Upper lobe of left lung (tissue), 4 donors: ENCODE measurements around the gene TSC22D2.

ENCODE experiments used
- EP300 ChIP-seq, 4 donors: sonication (generic); formaldehyde crosslinking; IDR thresholded peaks; one replicate each; pipeline ENCODE4 v1.5.1; 2017; ENCODE audit warnings: antibody characterized with exemption in 4 of 4, control low read depth in 2 of 4
- POLR2A ChIP-seq, 4 donors: fragments of 450-650 bp; IDR thresholded peaks; one replicate each; pipeline ENCODE4 v1.5.1; 2016 to 2017; ENCODE audit warnings: antibody characterized with exemption in 4 of 4, mild to moderate bottlenecking in 2 of 4

GRCh38 chr3:150469031-150469930 lies 61.2 kb downstream of the TSC22D2 start:
- TF ChIP-seq EP300 (IDR thresholded peaks at IDR 0.05) (no peak), POLR2A (IDR thresholded peaks at IDR 0.05) (no peak)
